Activated T-cell treated with anti-CD3 and anti-CD28 coated beads, Interleukin-2, amount 50 U/mL, for 72 hours (primary cell): Measurements from ENCODE around the gene GFER. TPM values are rescaled to one million over a fixed set of nuclear protein-coding genes. Genes with fewer than 3 reads are reported as not detected.
A peak's percentile ranks its signal among the peaks of the same experiment; 100 is the strongest.

ENCODE experiments used
- ATAC-seq, 2 donors: fragments of 150-1000 bp; cut with Tn5 transposase; replicated peaks in 1 of 2; 2 replicates each; pipeline ENCODE4 v1.10.0; 2021; ENCODE audit warnings: moderate library complexity in 2 of 2, mild to moderate bottlenecking in 1 of 2
- DNase-seq, 2 donors: peaks; one replicate each; pipeline ENCODE4 v3.0.0; 2021 to 2022; ENCODE audit warnings: mixed read lengths in 1 of 2
- H3K27ac Mint-ChIP-seq: one replicate; pipeline ENCODE4 v1.8.0; 2022; ENCODE audit warnings: mild to moderate bottlenecking, moderate library complexity, mixed read lengths
- H3K27me3 Mint-ChIP-seq: one replicate; pipeline ENCODE4 v1.8.0; 2022; ENCODE audit warnings: low read depth, mixed read lengths
- H3K36me3 Mint-ChIP-seq, 2 donors: one replicate each; pipeline ENCODE4 v1.8.0; 2022; ENCODE audit warnings: mixed read lengths in 2 of 2, mild to moderate bottlenecking in 1 of 2; ENCODE audit not compliant: insufficient read depth in 2 of 2
- H3K4me1 Mint-ChIP-seq: one replicate; pipeline ENCODE4 v1.8.0; 2022; ENCODE audit warnings: low read depth, mixed read lengths
- H3K4me3 Mint-ChIP-seq, 2 donors: one replicate each; pipeline ENCODE4 v1.8.0; 2022; ENCODE audit warnings: mild to moderate bottlenecking in 2 of 2, mixed read lengths in 2 of 2, moderate library complexity in 2 of 2
- H3K9me3 Mint-ChIP-seq, 2 donors: one replicate each; pipeline ENCODE4 v1.8.0; 2022; ENCODE audit warnings: mixed read lengths in 2 of 2
- total RNA-seq, 2 donors: library from RNA; stranded (reverse); gene quantifications; one replicate each; pipeline ENCODE4 v1.2.3, GENCODE V29; 2022

GFER gene
- total RNA-seq, 2 donors from 2014 or later: 41.4 to 49.3 TPM

DNA sequence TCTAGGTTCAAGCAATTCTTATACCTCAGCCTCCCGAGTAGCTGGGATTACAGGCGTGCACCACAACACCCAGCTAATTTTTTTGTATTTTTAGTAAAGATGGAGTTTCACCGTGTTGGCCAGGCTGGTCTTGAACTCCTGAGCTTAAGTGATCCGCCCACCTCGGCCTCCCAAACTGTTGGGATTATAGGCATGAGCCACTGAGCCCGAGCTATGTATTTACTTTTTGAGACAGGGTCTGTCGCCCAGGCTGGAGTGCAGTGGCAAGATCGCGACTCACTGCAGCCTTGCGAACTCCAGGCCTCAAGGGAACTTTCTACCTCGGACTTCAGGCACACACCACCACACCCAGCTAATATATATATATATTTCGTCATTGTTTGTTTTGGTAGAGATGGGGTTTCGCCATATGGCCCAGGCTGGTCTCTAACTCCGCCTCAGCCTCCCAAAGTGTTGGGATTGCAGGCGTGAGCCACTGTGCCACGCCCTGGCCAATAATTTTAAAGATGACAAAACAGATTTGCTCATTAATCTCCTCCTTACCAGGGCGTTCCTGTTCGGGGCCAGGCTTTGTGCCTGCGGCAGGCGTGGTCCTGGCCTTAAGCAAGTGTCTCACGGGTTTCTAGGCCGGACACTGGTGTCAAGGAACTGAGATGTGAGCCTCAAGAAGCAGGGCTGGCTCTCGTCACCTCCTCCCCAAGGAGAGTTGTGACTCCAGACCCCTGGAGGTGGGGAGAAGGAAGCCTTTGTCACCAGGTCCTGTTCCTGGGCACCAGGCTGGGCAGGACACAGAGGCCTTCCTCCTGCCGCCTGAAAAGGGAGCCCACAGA lies 31.3 kb downstream of the GFER start:
- H3K36me3 Mint-ChIP-seq: no peaks in the 10 kb centered on the region
- H3K27ac Mint-ChIP-seq: no peak overlapping the region
- H3K4me3 Mint-ChIP-seq: no peak overlapping the region
- no peaks in the 10 kb centered on the region for H3K9me3 Mint-ChIP-seq
- ATAC-seq: no peak
- DNase-seq: no peak
- H3K27me3 Mint-ChIP-seq: peaks cover 13% of the 10 kb centered on the region
- peaks cover 4% of the 10 kb centered on the region for H3K4me1 Mint-ChIP-seq

- H3K9me3 Mint-ChIP-seq: no peaks in the 10 kb centered on the region
- no peak for ATAC-seq
- peaks cover 5% of the 10 kb centered on the region for H3K4me1 Mint-ChIP-seq
- no peak for DNase-seq
- H3K36me3 Mint-ChIP-seq: no peaks in the 10 kb centered on the region
- peaks cover 18% of the 10 kb centered on the region for H3K27me3 Mint-ChIP-seq
- no peak overlapping the region for H3K4me3 Mint-ChIP-seq
- no peak overlapping the region for H3K27ac Mint-ChIP-seq
These were observed 31.9 kb downstream of the GFER start for GRCh38 chr16:2015947-2016208.

GRCh38 chr16:2016407-2016922 lies 32.5 kb downstream of the GFER start:
- Mint-ChIP-seq H3K4me3 (no peak overlapping the region), H3K9me3 (no peaks in the 10 kb centered on the region), H3K36me3 (no peaks in the 10 kb centered on the region), H3K27me3 (peaks cover 24% of the 10 kb centered on the region), H3K4me1 (peaks cover 7% of the 10 kb centered on the region), H3K27ac (no peak overlapping the region)
- DNase-seq (peak; percentile 40 to 44), ATAC-seq (peak; percentile 29 to 47)

DNA sequence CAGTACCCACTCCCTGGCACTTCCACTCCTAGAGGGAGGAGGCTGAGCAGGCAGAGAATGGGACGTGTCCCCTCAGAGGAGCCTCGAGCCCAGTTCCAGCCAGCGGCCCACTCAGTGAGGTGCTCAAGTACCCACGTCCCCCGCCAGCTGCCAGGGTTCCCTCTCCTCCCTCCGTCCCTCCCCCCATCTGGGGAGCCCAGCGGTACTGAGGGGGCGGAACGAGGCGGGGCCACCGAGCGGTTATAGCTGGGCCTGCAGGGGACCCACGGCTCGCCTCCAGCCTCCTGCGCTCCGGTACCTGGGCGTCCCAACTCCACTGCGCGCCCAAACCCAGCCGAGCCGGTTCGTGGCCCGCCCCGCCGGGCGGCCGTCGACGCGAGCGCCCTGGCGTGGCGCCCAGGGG lies 35.5 kb downstream of the GFER start, which contains the start of gene NPW:
NPW (plus strand) TSS at position 268 of the 403 bp plus-strand sequence.
- peak within 1 kb of the TSS; percentile 49 to 75 for H3K4me3 Mint-ChIP-seq
- DNase-seq (peak; percentile 37 to 57), ATAC-seq (peak; percentile 18 to 21)
- no peaks in the 10 kb centered on the region for H3K36me3 Mint-ChIP-seq
- no peaks in the 10 kb centered on the region for H3K9me3 Mint-ChIP-seq
- H3K27me3 Mint-ChIP-seq: peaks cover 39% of the 10 kb centered on the region
- no peak within 1 kb of the TSS for H3K27ac Mint-ChIP-seq
- peaks cover 19% of the 10 kb centered on the region for H3K4me1 Mint-ChIP-seq

DNA sequence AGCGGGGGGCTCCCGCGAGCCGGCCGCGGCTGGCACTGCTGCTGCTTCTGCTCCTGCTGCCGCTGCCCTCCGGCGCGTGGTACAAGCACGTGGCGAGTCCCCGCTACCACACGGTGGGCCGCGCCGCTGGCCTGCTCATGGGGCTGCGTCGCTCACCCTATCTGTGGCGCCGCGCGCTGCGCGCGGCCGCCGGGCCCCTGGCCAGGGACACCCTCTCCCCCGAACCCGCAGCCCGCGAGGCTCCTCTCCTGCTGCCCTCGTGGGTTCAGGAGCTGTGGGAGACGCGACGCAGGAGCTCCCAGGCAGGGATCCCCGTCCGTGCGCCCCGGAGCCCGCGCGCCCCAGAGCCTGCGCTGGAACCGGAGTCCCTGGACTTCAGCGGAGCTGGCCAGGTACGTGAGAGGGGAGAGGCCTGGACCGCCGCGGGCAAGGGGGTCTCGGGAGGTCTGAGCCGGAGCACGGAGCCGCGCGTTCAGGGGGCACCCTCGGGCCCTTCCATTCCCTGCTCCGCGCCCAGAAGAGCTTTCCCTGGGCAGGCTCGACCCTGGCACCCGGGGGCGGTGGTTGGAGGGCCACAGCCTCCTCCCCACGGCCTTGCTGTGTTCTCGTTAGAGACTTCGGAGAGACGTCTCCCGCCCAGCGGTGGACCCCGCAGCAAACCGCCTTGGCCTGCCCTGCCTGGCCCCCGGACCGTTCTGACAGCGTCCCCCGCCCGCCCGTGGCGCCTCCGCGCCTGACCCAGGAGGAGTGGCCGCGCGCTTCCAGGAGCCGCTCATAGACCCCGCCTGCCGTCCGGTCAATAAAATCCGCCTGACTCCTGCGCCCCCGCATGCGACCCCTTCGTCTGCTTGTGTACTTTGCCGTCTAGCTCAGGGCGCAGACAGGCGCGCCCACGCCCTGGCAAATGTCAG lies 36.2 kb downstream of the GFER start:
- H3K4me3 Mint-ChIP-seq: peak overlapping the region; percentile 49 to 75

GRCh38 chr16:2022723-2023091 lies 38.7 kb downstream of the GFER start:
- DNase-seq (peak; percentile 37 to 51), ATAC-seq (peak; percentile 44 to 49)
- Mint-ChIP-seq H3K36me3 (no peaks in the 10 kb centered on the region), H3K9me3 (no peaks in the 10 kb centered on the region), H3K27ac (no peak overlapping the region), H3K27me3 (peaks cover 48% of the 10 kb centered on the region), H3K4me3 (peak overlapping the region; percentile 79 to 87), H3K4me1 (peaks cover 19% of the 10 kb centered on the region)

More for the DNA sequence above, 36.2 kb downstream of the GFER start:
- DNase-seq (no peak), ATAC-seq (no peak)
- Mint-ChIP-seq H3K9me3 (no peaks in the 10 kb centered on the region), H3K27me3 (peaks cover 39% of the 10 kb centered on the region), H3K36me3 (no peaks in the 10 kb centered on the region), H3K4me1 (peaks cover 19% of the 10 kb centered on the region), H3K27ac (no peak overlapping the region)

- peaks cover 19% of the 10 kb centered on the region for H3K4me1 Mint-ChIP-seq
- ATAC-seq (peak; percentile 75 to 78), DNase-seq (peak; percentile 93 to 98)
- peak overlapping the region; percentile 79 to 87 for H3K4me3 Mint-ChIP-seq
- peaks cover 49% of the 10 kb centered on the region for H3K27me3 Mint-ChIP-seq
- no peak overlapping the region for H3K27ac Mint-ChIP-seq
- H3K36me3 Mint-ChIP-seq: no peaks in the 10 kb centered on the region
- H3K9me3 Mint-ChIP-seq: no peaks in the 10 kb centered on the region
These were observed 39.4 kb downstream of the GFER start for GRCh38 chr16:2023092-2024031.

DNA sequence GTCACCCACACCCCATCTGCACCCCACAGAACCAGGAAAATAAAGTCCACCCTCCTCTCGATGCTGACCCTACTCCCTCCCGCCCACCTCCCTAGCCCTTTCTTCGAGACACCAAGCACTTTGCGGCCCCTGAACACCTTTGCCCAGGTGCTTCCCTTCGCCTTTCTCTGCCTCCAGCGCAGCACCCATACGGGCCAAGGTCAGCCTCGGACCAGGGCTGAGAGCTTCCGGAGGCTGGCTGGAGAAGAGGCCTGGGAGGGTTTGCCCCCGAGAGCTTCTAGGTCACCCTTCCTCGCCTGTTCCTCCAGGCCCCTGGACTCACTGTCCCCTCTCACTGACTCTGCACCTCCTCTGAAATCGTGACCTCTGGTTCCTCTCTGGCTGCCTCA lies 40.0 kb downstream of the GFER start:
- Mint-ChIP-seq H3K9me3 (no peaks in the 10 kb centered on the region), H3K4me1 (peaks cover 19% of the 10 kb centered on the region), H3K4me3 (peak overlapping the region in 1 of 2 donors; percentile 37), H3K27ac (no peak overlapping the region), H3K27me3 (peaks cover 44% of the 10 kb centered on the region), H3K36me3 (no peaks in the 10 kb centered on the region)
- ATAC-seq: no peak
- no peak for DNase-seq

- ATAC-seq: no peak
- H3K4me1 Mint-ChIP-seq: peaks cover 19% of the 10 kb centered on the region
- H3K27ac Mint-ChIP-seq: no peak overlapping the region
- H3K36me3 Mint-ChIP-seq: no peaks in the 10 kb centered on the region
- peak overlapping the region in 1 of 2 donors; percentile 59 for H3K4me3 Mint-ChIP-seq
- DNase-seq: no peak
- H3K9me3 Mint-ChIP-seq: no peaks in the 10 kb centered on the region
- H3K27me3 Mint-ChIP-seq: peaks cover 43% of the 10 kb centered on the region
These were observed 41.3 kb downstream of the GFER start for GRCh38 chr16:2025251-2025650.

GRCh38 chr16:2025878-2026460 lies 42.0 kb downstream of the GFER start:
- ATAC-seq (no peak), DNase-seq (no peak)
- Mint-ChIP-seq H3K9me3 (no peaks in the 10 kb centered on the region), H3K27ac (no peak overlapping the region), H3K36me3 (no peaks in the 10 kb centered on the region), H3K4me3 (peak overlapping the region; percentile 59 to 61), H3K27me3 (peaks cover 36% of the 10 kb centered on the region), H3K4me1 (peaks cover 14% of the 10 kb centered on the region)

DNA sequence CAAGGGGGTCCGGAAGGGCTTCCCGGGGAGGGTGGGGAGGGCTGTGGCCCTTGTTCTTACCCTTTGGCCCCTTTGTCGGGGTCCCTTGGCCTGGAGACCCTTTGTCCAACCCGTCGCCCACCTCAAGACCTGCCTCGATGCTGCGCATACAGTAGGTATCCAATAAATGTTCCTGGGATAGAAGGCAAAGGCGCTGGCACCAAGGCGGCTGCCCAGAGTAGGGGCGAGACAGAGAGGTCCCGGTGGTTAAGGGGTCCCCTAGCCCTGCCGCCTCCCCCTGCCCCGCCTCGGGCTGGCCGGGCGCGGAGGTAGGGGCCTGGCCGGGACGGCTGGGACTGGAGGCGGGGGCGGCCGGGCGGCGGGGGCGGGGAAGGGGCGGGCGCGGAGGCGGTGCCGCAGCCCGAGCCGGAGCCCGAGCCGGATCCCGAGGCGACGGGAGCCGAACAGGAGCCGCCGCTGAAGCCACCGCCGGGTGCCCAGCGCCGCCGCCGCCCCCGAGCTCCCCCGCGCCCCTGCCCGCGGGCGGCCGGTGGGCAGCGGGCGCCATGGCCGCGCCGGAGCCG lies 42.5 kb downstream of the GFER start, which contains the start of gene NHERF2:
NHERF2 (plus strand) TSS at position 442 of the 563 bp plus-strand sequence; CDS start at position 546, 104 bp downstream.
- ATAC-seq (peak; percentile 16 to 25), DNase-seq (no peak)
- Mint-ChIP-seq H3K4me1 (peaks cover 12% of the 10 kb centered on the region), H3K36me3 (no peaks in the 10 kb centered on the region), H3K4me3 (peak within 1 kb of the TSS; percentile 59 to 72), H3K9me3 (no peaks in the 10 kb centered on the region), H3K27me3 (peaks cover 31% of the 10 kb centered on the region), H3K27ac (no peak within 1 kb of the TSS)
